GM19395 (cell line): Measurements from ENCODE around the gene SCAPER.
"Not testable (repeated sequence)": the region's sequence is repeated elsewhere in the genome, so short reads cannot be mapped to it uniquely, and the experiment has no call there.

Experiments used
- ATAC-seq: cut with Tn5 transposase; IDR thresholded peaks from one replicate; pipeline ENCODE4 v1.9.1; 2021; ENCODE audit warnings: mild to moderate bottlenecking, moderate library complexity; ENCODE audit not compliant: unreplicated experiment

The SCAPER gene

DNA sequence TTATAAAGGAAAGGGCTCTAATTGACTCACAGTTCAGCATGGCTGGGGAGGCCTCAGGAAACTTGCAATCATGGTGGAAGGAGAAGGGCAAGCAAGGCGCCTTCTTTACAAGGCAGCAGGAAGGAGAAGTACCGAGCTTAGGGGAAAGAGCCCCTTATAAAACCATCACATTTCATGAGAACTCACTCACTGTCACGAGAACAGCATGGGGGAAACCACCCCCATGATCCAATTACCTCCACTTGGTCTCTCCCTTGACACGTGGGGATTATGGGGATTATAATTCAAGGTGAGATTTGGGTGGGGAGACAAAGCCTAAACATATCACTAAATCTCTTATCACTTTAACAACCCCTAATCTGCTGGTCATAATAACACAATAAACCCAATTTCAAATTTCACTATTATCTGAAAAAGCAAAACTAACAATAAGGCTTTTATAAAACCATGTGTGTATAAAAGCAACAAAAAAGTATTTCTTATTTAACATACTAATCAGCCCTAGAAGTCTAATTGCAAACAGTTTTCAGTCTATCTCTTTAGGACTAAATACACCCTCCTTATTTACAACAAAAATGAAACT lies 43.2 kb downstream of the SCAPER start:
- no peak for ATAC-seq

DNA sequence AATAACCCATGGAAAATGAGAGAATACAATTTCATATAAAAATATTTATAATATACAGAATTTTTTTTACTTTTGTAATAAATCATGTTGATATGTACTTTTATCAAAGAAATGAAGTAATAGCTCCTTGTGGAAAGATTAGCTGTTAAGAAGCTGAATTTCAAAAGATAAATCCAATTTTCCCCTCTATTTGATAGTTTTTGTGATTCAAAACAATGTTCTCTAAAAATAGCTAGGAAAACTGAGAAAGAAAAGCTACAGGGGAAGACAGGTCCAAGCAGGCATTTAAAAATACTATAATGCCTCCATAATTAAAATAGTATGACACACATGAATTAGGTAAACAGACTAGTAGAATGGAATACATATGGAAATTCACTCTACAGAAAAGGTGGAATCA lies 44.9 kb downstream of the SCAPER start:
- ATAC-seq: no peak

DNA sequence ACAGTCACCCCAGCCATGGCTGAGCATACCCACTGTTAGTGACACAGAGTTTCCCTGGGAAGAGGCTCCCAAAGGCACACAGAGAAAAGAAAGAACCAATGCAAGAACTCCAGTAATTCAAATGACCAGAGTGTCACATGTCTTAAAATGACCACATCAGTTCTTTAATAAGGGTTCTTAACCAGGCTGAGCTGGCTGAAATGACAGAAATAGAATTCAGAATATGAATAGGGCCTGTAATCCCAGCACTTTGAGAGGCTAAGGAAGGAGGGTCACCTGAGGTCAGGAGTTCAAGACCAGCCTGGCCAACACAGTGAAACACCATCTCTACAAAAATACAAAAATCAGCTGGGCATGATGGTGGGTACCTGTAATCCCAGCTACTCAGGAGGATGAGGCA lies 54.8 kb downstream of the SCAPER start:
- ATAC-seq: not testable (repeated sequence)

DNA sequence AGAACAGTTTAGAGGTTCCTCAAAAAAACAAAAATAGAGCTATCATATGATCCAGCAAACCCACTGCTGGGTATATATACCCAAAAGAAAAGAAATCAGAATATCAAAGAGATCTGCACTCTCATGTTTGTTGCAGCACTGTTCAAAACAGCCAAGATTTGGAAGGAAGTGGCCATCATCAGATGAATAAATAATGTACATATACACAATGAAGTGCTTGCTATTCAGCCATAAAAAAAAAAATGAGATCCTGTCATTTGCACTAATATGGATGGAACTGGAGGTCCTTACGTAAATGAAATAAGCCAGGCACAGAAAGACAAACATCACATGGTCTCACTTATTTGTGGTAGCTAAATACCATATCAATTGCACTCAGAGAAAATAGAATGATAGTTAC lies 58.4 kb downstream of the SCAPER start:
- ATAC-seq: no peak

DNA sequence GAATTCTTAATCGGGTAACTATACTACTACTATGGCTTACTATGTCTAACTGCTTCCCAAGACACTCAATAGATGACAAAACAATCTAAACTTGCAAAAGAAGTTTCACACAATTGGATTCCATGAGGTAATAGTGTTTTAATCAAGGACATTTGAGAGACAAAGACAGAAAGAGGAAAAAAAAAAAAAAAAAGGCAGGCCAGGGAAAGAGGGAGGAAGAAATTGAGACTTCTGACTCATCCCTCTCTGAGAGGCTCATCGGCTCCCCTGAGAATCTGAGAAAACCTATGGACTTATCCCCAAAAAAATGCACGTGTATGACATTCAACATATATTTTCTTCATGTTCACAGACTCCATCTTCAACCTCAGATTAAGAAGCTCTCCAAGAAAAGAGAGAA lies 61.0 kb downstream of the SCAPER start:
- ATAC-seq: no peak

DNA sequence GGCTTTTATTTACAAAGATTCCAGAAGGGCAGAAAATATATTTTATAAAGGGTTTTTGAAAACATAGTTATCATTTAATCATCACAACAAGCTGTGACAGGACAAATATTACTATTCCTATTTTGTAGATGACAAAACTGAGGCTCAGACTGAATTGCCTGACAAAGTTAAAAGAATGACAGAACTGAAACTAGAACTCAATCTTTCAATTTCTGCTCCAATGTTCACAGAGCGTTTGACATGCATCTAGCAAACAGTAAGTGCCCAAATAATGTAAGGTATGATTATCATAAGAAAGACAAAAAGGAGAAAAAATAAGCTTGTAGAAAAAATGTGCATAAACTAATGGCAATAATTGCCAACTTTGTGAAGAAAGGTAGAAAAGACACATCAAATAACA lies 61.9 kb downstream of the SCAPER start:
- no peak for ATAC-seq

DNA sequence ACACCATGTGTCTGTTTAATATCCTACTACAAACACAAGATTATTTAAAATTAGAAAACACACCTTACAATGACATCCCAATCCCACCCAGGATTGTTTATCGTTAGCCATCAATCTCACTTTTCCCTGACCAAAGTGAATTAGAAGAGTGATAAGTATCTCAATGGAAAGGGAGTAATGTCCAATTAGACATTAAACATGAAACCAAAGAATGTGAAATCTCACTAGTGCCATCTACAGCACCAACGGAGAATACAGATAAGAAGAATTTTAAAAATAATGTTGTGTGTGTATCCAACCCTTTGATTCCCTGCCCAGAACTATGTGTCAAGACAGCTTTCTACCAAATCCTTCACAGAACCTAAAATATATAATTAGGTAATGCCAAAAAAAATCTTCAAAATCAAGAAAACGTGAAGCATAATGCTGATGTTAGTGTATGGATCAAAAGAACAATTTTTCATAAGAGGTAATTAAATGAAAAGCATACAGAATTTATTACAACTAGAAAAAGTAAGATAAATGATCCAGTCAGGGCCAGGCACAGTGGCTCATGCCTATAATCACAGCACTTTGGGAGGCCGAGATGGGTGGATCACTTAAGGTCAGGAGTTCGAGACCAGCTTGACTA lies 64.2 kb downstream of the SCAPER start:
- no peak for ATAC-seq

DNA sequence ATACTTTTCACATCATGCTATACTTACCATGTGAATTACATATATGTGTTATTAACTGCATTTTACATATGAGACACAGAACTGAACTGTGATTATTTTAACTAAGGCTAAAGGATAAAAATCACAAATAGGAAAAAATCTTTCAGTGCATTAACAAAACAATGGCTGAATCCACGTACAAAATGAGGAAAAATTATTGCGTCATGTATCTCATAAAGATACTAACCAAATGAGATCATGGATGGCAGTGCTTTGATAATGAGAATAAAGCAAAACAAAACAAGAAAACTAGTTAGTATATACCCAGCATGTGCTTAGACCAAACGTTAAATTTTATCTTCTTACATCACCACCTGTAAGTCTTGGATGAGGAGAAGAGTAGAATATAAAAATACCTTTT lies 66.0 kb downstream of the SCAPER start:
- no peak for ATAC-seq

DNA sequence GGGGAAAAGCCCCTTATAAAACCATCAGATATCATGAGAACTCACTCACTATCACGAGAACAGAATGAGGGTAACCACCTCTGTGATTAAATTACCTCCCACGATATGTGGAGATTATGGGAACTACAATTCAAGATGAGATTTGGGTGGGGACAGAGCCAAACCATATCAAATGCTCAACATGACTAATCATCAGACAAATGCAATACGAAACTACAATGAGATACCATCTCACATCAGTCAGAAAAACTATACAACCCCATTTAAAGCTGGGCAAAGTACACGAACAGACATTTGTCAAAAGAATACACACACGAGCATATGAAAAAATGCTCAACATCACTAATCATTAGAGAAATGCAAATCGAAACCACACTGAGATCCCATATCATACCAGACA lies 67.7 kb downstream of the SCAPER start:
- no peak for ATAC-seq

DNA sequence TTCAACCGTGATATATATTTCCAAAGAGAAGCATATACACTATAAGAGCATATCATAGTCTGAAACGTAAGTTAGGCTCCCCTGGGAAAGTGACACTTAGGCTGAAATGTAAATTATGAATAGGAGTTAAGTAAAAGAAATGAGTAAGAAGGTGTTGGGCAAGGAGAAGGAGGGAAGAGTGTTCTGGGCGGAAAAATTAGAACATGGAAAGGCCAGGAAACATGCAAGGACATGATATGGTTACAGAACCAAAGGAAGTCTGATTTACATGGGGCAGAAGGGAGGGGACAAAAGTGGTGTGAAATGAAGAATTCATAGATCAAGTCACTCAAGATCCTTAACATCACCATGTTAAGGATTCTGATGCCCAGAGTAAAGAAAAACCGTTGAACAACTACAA lies 75.2 kb downstream of the SCAPER start:
- ATAC-seq: no peak

DNA sequence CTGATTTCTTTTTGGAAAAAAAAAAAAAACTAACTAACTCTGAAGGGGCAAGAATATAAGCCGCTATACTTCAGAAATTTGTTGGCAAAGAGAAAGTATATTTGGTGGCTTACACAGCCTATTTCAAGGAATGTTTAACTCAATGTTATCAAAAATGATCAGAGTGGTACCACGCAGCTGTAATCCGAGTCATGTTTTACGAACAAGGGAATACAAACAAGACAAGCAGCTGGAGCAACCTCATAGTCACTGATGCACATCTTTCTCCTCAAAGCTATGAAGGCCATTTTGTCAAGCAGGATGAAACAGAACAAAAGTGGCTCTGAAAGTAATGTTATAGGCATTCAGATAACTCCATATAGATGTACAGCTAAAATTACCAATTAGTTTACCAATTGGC lies 81.2 kb downstream of the SCAPER start:
- ATAC-seq: no peak

DNA sequence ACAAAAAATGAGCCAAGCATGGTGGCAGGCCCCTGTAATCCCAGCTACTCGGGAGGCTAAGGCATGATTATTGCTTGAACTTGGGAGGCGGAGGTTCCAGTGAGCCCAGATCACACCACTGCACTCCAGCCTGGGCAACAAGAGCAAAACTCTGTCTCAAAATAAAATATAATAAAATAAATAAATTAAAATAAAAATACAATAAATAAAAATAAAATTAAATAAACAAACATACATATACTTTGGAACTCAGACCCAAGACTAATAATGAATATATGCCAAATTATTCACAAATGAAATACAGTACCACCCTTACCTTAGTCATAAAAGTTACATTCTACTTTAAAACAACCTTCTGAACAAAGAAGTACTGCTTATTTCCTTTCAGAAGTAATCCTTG lies 81.8 kb downstream of the SCAPER start:
- no peak for ATAC-seq

DNA sequence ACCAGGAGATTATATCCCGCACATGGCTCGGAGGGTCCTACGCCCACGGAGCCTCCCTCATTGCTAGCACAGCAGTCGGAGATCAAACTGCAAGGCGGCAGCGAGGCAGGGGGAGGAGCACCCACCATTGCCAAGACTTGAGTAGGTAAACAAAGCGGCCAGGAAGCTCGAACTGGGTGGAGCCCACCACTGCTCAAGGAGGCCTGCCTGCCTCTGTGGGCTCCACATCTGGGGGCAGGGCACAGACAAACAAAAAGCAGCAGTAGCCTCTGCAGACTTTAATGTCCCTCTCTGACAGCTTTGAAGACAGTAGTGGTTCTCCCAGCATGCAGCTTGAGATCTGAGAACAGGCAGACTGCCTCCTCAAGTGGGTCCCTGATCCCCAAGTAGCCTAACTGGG lies 86.2 kb downstream of the SCAPER start:
- not testable (repeated sequence) for ATAC-seq

DNA sequence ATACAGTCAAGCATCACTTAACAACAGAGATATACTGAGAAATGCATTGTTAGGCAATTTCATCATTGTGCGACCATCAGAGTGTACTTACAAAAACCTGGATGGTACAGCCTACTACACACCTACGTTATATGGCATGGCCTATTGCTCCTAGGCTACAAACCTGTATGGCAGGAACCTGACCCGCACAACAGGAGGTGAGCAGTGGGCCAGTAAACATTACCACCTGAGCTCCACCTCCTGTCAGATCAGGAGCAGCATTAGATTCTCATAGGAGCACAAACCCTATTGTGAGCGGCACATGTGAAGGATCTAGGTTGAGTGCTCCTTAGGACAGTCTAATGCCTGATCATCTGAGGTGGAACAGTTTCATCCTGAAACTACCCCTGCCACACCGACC lies 89.7 kb downstream of the SCAPER start:
- ATAC-seq: no peak

DNA sequence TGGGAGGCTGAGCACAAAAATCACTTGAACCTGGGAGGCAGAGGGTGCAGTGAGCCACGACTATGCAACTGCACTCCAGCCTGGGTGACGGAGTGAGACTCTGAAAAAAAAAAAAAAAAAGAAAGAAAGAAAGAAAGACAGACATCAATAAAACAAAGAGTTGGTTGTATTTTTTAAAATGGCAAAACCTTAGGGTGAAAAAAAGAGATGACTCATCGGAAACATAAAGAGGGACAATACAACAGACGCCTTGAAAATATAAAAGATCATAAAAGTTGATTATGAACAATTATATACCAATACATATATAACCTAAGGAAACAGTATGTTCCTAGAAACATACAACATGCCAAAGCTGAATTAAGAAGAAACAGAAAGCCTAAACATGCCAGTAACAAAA lies 92.8 kb downstream of the SCAPER start:
- ATAC-seq: no peak

DNA sequence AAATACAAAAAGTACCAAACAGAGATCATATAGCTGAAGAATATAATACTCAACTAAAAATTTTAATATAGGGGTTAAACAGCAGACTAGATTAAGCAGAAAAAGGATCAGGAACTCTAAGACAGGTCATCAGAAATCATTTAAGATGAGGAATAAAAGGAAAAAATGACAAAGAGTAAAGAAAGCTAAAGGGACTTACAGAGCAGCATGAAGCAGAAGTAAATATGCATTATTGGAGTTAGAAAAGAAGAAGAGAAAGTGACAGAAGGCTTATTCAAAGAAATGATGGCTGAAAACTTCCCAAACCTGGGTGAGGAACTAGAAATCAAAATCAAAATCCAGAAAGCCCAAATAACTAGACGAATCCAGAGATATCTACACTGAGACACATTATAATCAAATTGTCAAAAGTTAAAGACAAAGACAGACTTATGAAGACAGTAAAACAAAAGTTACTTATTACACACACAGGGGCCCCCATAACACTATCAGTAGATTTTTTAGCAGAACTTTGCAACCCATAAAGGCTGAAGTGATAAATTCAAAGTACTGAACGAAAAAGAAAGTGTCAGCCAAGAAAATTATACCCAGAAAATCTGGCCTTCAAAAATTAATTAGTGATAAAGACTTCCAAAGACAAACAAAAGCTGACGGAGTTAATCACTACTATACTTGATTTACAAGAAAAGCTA lies 95.6 kb downstream of the SCAPER start:
- ATAC-seq: no peak

DNA sequence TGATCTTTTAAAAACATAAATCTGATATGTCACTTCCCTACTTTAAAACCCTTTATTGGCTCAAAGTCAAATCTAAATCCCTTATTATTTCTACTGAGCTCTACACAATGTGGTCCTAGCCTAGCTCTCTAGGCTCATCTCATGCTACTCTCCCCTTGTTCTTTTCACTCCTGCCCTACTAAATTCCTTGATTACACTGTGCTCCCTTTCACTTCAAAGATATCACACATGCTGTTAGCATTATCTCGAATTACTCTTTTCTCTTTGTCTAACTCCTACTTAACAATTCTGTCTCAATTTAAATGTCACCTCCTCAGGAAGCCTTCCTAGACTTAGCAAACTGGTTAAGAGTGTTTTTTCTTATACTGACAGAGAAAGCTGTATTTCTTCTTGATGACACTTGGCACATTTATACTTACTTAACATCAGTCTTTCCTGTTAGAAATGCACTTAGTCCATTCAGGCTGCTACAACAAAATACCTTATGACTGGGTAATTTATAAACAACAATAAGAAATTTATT lies 102.0 kb downstream of the SCAPER start:
- ATAC-seq: no peak

DNA sequence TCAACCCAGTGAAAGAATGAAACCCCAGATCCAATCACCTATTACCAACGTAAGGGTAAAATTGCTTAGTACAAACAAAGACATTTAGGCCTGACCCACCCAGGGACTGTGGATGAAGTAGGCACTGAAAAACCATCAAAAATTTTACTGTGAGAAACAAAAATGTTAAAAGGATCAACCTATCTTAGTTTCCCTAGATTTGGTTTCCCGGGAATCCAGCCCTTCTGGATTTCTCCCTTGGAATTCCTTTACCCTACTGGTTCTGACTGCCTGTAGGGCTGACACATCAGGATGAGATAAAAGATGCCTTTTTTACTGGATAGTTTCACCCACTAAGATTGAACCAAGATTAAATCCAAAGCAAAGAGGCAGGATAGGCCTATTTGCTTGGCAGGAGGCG lies 102.7 kb downstream of the SCAPER start:
- no peak for ATAC-seq

DNA sequence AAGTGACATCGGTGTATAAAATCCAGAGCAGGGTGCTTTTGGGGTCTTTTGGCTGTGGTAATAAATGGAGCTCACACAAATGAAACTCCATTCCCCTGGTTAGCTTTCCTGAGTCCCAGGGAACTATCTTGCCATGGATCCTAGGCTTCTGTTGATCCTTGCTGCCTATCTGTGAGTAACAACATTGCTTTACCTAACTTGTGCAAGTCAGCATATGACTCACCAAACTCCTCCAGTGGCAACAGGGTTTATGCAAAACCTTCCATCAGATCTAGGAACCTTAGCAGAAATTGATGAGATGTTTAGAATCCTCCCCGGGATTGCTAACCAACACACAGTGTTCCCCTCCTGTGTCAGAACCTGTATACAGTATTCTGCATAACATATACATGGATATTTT lies 105.4 kb downstream of the SCAPER start:
- ATAC-seq: no peak

DNA sequence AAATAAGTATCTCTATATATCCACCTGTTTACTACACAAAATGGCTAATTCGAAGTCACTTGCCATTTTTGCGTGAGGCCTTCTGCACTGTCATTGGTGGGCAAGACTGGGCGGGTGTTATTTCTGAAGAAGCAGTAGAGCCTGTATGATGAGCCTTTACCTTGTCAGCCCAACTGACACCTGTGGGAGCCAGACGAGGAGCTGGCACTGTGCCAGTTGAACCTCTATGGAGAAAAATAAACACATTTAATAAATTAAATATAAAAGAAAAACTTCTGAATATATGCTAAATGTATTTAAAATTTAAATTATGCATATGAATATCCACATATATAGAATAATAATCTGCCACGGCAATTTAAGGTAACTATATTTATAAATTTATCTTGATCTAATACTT lies 109.9 kb downstream of the SCAPER start:
- no peak for ATAC-seq

DNA sequence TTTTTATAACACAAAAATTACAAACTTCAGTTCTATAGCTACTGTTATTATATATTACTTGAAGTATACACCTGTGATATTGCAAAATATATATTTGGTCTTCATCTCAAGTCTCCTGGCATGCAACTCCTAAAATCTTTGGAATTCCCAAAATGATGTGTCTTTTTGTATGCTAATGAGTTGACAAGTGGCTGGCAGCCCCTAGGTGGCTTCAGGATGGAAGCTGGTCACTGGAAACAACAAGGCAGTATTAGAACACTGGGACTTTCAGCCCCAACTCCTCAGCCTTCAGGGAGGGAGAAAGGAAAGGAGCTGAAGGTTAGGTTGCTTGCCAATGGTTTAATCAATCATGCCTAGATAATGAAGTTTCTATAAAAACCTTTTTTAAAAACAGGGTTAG lies 112.0 kb downstream of the SCAPER start:
- ATAC-seq: no peak

DNA sequence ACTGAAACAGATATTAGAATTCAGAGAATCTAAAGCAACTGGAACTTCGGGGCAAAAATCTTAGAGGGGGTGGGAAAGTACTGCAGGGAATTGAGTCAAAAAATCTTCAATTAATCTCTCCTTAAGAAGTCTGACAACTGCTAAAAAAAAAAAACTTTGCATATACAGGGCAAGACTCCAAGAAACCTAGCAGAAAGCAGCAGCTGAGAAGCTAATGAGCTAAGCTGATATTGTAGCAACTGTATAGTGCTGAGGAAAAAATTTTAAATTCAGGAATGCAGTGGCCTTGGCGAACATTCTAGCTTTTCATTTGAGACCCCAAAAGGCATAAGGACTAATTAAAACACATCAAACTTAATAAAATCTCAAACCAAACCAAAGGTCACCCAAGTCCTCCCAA lies 113.6 kb downstream of the SCAPER start:
- ATAC-seq: no peak
